Activated CD4-positive, alpha-beta memory T cell treated with anti-CD3 and anti-CD28 coated beads, Interleukin-2, amount 10 ng/mL, durations not matched to agents 7 days and 5 days (primary cell): Measurements from ENCODE around the gene MRPS26. TPM values are rescaled to one million over a fixed set of nuclear protein-coding genes. Genes with fewer than 3 reads are reported as not detected.
A peak's percentile ranks its signal among the peaks of the same experiment; 100 is the strongest.
"Not testable (repeated sequence)": the region's sequence is repeated elsewhere in the genome, so short reads cannot be mapped to it uniquely, and the experiment has no call there.

Experiments
- CTCF ChIA-PET: fragments of 350-600 bp; sonication (Branson Sonifier 250); formaldehyde crosslinking; loops from one replicate; lab custom pipeline; 2021; ENCODE audit warnings: antibody characterized with exemption, inconsistent platforms; lab: Charles Lee
- POLR2A ChIA-PET: fragments of 350-600 bp; sonication (Branson Sonifier 250); formaldehyde crosslinking; loops from one replicate; lab custom pipeline; 2021; ENCODE audit warnings: antibody characterized with exemption; lab: Charles Lee
- DNase-seq: peaks from one replicate; pipeline ENCODE4 v3.0.0-alpha.2; 2020
- H3K27ac Mint-ChIP-seq: one replicate; pipeline ENCODE4 v1.8.0; 2021; ENCODE audit warnings: mild to moderate bottlenecking, mixed read lengths
- H3K27me3 Mint-ChIP-seq: one replicate; pipeline ENCODE4 v1.8.0; 2021; ENCODE audit warnings: mixed read lengths
- H3K36me3 Mint-ChIP-seq: one replicate; pipeline ENCODE4 v1.8.0; 2021; ENCODE audit warnings: low read depth, mixed read lengths
- H3K4me1 Mint-ChIP-seq: one replicate; pipeline ENCODE4 v1.8.0; 2021; ENCODE audit warnings: mixed read lengths
- H3K4me3 Mint-ChIP-seq: one replicate; pipeline ENCODE4 v1.8.0; 2021; ENCODE audit warnings: mild to moderate bottlenecking, mixed read lengths
- H3K9me3 Mint-ChIP-seq: one replicate; pipeline ENCODE4 v1.8.0; 2021; ENCODE audit warnings: mixed read lengths
- total RNA-seq, 2 experiments: library from RNA; stranded (reverse); gene quantifications; one replicate each; pipeline ENCODE4 v1.2.3, GENCODE V29; 2021

The MRPS26 gene
- total RNA-seq, 2 experiments from 2014 or later = 33.7 to 35.3 TPM

- POLR2A ChIA-PET, CTCF ChIA-PET, H3K9me3 Mint-ChIP-seq, H3K4me1 Mint-ChIP-seq, H3K27ac Mint-ChIP-seq, H3K4me3 Mint-ChIP-seq, H3K27me3 Mint-ChIP-seq, DNase-seq: not testable (repeated sequence)
- peaks cover 59% of the 10 kb centered on the region for H3K36me3 Mint-ChIP-seq
Measured at GRCh38 chr20:3022559-3023490, 23.0 kb upstream of the MRPS26 start.

DNA sequence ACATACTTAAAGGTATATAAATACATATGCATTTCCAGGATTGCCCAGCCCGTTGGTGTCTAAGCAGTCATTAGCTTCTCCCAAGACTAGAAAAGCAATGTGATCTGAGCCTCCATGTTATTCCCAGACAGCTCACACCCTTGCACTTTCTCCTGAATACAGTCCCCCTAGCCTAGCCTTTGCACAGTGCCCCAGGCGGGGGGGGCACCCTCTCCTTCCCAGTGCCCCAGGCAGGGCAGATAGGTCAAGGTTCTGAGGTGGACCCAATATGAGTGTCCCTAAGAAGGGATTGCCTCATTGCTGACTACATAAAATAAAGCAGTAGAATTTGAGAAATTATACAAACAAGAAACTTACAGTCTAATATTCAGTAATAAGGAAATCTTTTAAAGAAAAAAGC is 17.9 kb upstream of the MRPS26 start:
- Mint-ChIP-seq H3K9me3 (no peaks in the 10 kb centered on the region), H3K4me3 (no peak overlapping the region), H3K27ac (no peak overlapping the region), H3K4me1 (peaks cover 7% of the 10 kb centered on the region), H3K27me3 (no peaks in the 10 kb centered on the region), H3K36me3 (peaks cover 51% of the 10 kb centered on the region)
- ChIA-PET POLR2A (no interaction called here), CTCF (interaction anchor here (0.6 kb wide), 1 partner anchor 26 kb away, joined by 3 read pairs; no protein-coding TSS in a partner anchor)
- no peak for DNase-seq

DNA sequence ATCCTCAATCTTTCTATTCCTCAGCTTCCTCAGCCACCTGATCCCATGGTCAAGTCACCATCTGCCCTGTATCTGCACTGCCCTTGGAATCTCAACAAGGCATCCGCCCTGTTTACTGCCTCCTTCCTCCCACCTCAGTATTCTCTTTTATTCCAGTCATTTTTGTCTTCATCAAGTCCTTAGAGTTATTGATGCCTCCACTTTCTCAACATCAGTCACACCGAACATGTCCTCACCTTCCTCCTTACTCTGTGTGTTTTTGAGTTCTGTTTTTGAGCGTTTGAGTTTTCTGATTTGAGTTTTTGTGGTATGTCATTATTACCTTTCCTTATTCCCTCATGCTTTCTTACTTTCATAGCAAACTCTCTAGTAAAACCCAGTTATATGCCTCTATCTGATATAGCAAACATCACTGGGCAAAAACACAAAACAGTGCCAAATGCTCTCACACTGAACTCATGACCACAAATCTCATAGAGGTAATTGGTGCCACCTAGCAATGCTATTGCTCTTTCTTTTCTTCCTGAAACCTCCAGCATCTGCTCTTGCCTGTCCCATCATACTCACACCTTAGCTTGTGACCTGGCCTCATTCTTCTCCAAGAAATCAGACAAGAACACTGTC is 14.2 kb upstream of the MRPS26 start:
- H3K27me3 Mint-ChIP-seq = no peaks in the 10 kb centered on the region
- no peak overlapping the region for H3K4me3 Mint-ChIP-seq
- POLR2A ChIA-PET = interaction anchor here (1.8 kb wide), 1 partner anchor 12 kb away, joined by 6 read pairs; the partner anchor contains the start of gene GNRH2
- H3K36me3 Mint-ChIP-seq = peaks cover 53% of the 10 kb centered on the region
- no peaks in the 10 kb centered on the region for H3K9me3 Mint-ChIP-seq
- CTCF ChIA-PET = no interaction called here
- peaks cover 7% of the 10 kb centered on the region for H3K4me1 Mint-ChIP-seq
- no peak for DNase-seq
- no peak overlapping the region for H3K27ac Mint-ChIP-seq

GRCh38 chr20:3032624-3033023 is 13.2 kb upstream of the MRPS26 start:
- no peaks in the 10 kb centered on the region for H3K27me3 Mint-ChIP-seq
- no peak overlapping the region for H3K27ac Mint-ChIP-seq
- ChIA-PET POLR2A (no interaction called here), CTCF (no interaction called here)
- H3K4me3 Mint-ChIP-seq = no peak overlapping the region
- DNase-seq = no peak
- H3K9me3 Mint-ChIP-seq = no peaks in the 10 kb centered on the region
- H3K4me1 Mint-ChIP-seq = peaks cover 7% of the 10 kb centered on the region
- peaks cover 45% of the 10 kb centered on the region for H3K36me3 Mint-ChIP-seq

- Mint-ChIP-seq H3K27me3 (no peaks in the 10 kb centered on the region), H3K4me1 (peaks cover 21% of the 10 kb centered on the region), H3K4me3 (no peak overlapping the region), H3K36me3 (peaks cover 50% of the 10 kb centered on the region), H3K9me3 (no peaks in the 10 kb centered on the region), H3K27ac (no peak overlapping the region)
- CTCF ChIA-PET = no interaction called here
- POLR2A ChIA-PET = no interaction called here
- no peak for DNase-seq
Measured at GRCh38 chr20:3037654-3038053, 8.2 kb upstream of the MRPS26 start.

DNA sequence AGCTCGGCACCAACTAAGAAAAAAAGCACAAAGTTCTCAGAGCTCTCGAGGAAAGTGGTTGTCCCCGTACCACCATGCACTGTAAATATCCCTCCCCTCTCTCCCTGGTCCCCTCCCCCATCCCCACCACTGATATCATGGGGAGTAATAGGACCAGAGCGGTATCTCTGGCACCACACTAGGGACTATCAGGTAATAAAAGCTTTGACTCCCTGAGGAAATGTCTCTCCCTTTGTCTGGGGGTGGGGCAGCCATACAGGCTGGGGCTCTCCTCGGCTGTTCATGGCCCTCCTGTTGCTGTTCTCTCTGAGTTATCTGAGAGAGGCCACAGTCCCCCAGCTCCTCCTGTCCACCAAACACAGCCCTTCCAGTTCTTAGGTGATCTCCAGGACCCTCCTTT is 7.4 kb upstream of the MRPS26 start:
- Mint-ChIP-seq H3K4me1 (peaks cover 21% of the 10 kb centered on the region), H3K27ac (peak overlapping the region; percentile 11), H3K9me3 (no peaks in the 10 kb centered on the region), H3K4me3 (no peak overlapping the region), H3K36me3 (peaks cover 50% of the 10 kb centered on the region), H3K27me3 (no peaks in the 10 kb centered on the region)
- no peak for DNase-seq
- CTCF ChIA-PET = no interaction called here
- POLR2A ChIA-PET = no interaction called here

- no peak for DNase-seq
- ChIA-PET CTCF (interaction anchor here (0.6 to 1.1 kb wide), 2 partner anchors 266 to 277 kb away, joined by 4 to 5 read pairs; no protein-coding TSS in a partner anchor), POLR2A (interaction anchor here (0.9 kb wide), 1 partner anchor 169 kb away, joined by 3 read pairs; no protein-coding TSS in a partner anchor)
- Mint-ChIP-seq H3K4me3 (no peak overlapping the region), H3K4me1 (peaks cover 21% of the 10 kb centered on the region), H3K36me3 (peaks cover 45% of the 10 kb centered on the region), H3K27me3 (no peaks in the 10 kb centered on the region), H3K27ac (peak overlapping the region; percentile 36), H3K9me3 (no peaks in the 10 kb centered on the region)
Measured at GRCh38 chr20:3039426-3039825, 6.4 kb upstream of the MRPS26 start.

DNA sequence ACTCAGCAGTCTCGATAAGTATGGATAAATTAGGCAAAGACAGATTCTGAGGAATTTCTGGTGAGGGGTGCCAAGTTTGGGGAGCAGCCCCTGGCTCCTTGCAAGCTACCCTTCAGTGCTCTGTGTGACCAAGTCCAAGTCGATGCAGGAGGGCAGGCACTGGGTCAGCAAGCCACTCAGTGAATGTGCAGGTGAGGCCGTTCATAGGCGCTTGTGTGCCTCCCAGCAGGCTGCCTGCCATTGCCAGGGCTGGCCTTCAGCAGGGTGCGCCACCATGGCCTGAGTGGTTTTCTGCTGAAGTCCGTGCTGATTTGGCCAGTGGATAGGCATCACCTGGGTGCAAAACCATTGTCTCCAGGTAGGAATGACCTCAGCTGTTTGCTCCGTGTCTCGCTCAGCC is 5.8 kb upstream of the MRPS26 start:
- no peak for DNase-seq
- ChIA-PET POLR2A (no interaction called here), CTCF (interaction anchor here (1.1 kb wide), 1 partner anchor 276 kb away, joined by 4 read pairs; no protein-coding TSS in a partner anchor)
- Mint-ChIP-seq H3K27ac (peak overlapping the region; percentile 51), H3K9me3 (no peaks in the 10 kb centered on the region), H3K36me3 (peaks cover 40% of the 10 kb centered on the region), H3K27me3 (no peaks in the 10 kb centered on the region), H3K4me1 (peaks cover 23% of the 10 kb centered on the region), H3K4me3 (no peak overlapping the region)

- Mint-ChIP-seq H3K27ac (peak overlapping the region; percentile 64), H3K27me3 (no peaks in the 10 kb centered on the region), H3K4me3 (no peak overlapping the region), H3K36me3 (peaks cover 30% of the 10 kb centered on the region), H3K9me3 (no peaks in the 10 kb centered on the region), H3K4me1 (peaks cover 31% of the 10 kb centered on the region)
- ChIA-PET POLR2A (interaction anchor here (0.6 to 1.1 kb wide), 2 partner anchors 196 to 571 kb away, joined by 3 read pairs; partner anchors contain the start of gene SNRPB), CTCF (interaction anchor here (2.2 kb wide), 1 partner anchor 11 kb away, joined by 7 read pairs; no protein-coding TSS in a partner anchor)
- DNase-seq = no peak
Measured at GRCh38 chr20:3041854-3042409, 3.9 kb upstream of the MRPS26 start.

- Mint-ChIP-seq H3K27ac (no peak overlapping the region), H3K4me1 (peaks cover 36% of the 10 kb centered on the region), H3K4me3 (no peak overlapping the region), H3K27me3 (no peaks in the 10 kb centered on the region), H3K9me3 (no peaks in the 10 kb centered on the region), H3K36me3 (peaks cover 35% of the 10 kb centered on the region)
- POLR2A ChIA-PET = interaction anchor here (0.6 to 1.1 kb wide), 2 partner anchors 197 to 572 kb away, joined by 3 read pairs; partner anchors contain the start of gene SNRPB
- CTCF ChIA-PET = interaction anchor here (2.2 kb wide), 1 partner anchor 10 kb away, joined by 7 read pairs; no protein-coding TSS in a partner anchor
- DNase-seq = no peak
Measured at GRCh38 chr20:3042625-3043024, 3.2 kb upstream of the MRPS26 start.

DNA sequence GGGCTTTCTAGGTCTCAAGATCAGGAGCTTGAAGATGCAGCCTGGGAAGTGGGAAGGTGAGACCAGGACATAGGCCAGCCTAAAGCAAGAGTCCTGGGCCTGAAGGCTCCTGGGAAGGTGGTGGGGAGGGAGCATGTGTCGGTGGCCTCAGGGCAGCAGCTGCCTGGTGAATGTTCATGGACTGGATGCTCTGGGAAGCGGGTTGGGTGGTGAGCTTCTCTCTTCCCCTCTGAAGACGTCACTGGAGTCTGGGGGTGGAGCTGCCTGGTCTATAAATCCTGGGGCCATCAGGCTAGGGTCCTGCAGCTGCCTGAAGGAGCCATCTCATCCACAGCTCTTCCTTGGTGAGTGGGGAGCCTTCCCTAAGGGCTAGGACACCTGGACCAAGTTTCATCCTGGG is 2.5 kb upstream of the MRPS26 start, which contains the start of gene GNRH2:
GNRH2 (plus strand) TSS at position 301 of the 400 bp plus-strand sequence. CDS start 793 bp downstream, outside the sequence.
- peak within 1 kb of the TSS; percentile 14 for H3K27ac Mint-ChIP-seq
- H3K36me3 Mint-ChIP-seq = peaks cover 40% of the 10 kb centered on the region
- ChIA-PET CTCF (interaction anchor here (2.2 kb wide), 1 partner anchor 10 kb away, joined by 7 read pairs; no protein-coding TSS in a partner anchor), POLR2A (interaction anchor here (1.7 kb wide), 1 partner anchor 13 kb away, joined by 6 read pairs; no protein-coding TSS in a partner anchor)
- H3K9me3 Mint-ChIP-seq = no peaks in the 10 kb centered on the region
- no peak for DNase-seq
- peaks cover 41% of the 10 kb centered on the region for H3K4me1 Mint-ChIP-seq
- H3K4me3 Mint-ChIP-seq = no peak within 1 kb of the TSS
- H3K27me3 Mint-ChIP-seq = no peaks in the 10 kb centered on the region

- Mint-ChIP-seq H3K27me3 (no peaks in the 10 kb centered on the region), H3K27ac (no peak overlapping the region), H3K4me1 (peaks cover 42% of the 10 kb centered on the region), H3K9me3 (no peaks in the 10 kb centered on the region), H3K4me3 (no peak overlapping the region), H3K36me3 (peaks cover 39% of the 10 kb centered on the region)
- DNase-seq = no peak
- ChIA-PET POLR2A (interaction anchor here (0.6 to 1.7 kb wide), 3 partner anchors 14 to 776 kb away, joined by 3 to 6 read pairs (median 3); no protein-coding TSS in a partner anchor), CTCF (interaction anchor here (0.9 to 1.5 kb wide), 3 partner anchors 9 to 172 kb away, joined by 3 to 5 read pairs (median 4); partner anchors contain the start of gene PTPRA)
Measured at GRCh38 chr20:3044336-3044965, 1.4 kb upstream of the MRPS26 start.
